GM18520 (cell line): Measurements from ENCODE around the gene ALPI.
"Not testable (repeated sequence)": the region's sequence is repeated elsewhere in the genome, so short reads cannot be mapped to it uniquely, and the experiment has no call there.

Experiments
- ATAC-seq: cut with Tn5 transposase; IDR thresholded peaks from one replicate; pipeline ENCODE4 v1.9.1; 2021; ENCODE audit not compliant: unreplicated experiment

The ALPI gene

GRCh38 chr2:232441922-232442321 is 14.0 kb upstream of the ALPI start:
- ATAC-seq, result not testable (repeated sequence)

- not testable (repeated sequence) for ATAC-seq
These were observed 13.5 kb upstream of the ALPI start for GRCh38 chr2:232442431-232442830.

DNA sequence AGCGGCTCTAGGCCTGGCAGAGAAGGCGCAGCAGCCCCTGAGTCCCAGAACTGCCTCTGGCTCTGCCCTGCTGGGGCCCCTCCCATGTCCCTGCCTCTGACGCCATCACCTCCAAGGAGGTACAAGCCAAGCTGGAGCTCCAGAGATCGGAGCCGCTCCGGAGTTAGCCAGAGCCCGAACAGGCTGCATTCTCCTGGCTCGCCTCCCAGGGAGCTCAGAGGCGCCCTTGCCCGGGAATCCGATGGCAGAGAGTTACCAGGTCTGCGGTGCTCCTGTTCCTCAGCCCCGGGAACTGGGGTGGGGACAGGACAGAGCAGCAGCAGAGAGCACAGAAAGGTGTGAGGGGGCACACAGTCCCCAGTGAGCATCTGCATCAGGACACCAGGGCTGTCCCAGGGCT is 12.9 kb upstream of the ALPI start:
- ATAC-seq, result not testable (repeated sequence)

- not testable (repeated sequence) for ATAC-seq
These were observed 12.1 kb upstream of the ALPI start for GRCh38 chr2:232443669-232444408.

DNA sequence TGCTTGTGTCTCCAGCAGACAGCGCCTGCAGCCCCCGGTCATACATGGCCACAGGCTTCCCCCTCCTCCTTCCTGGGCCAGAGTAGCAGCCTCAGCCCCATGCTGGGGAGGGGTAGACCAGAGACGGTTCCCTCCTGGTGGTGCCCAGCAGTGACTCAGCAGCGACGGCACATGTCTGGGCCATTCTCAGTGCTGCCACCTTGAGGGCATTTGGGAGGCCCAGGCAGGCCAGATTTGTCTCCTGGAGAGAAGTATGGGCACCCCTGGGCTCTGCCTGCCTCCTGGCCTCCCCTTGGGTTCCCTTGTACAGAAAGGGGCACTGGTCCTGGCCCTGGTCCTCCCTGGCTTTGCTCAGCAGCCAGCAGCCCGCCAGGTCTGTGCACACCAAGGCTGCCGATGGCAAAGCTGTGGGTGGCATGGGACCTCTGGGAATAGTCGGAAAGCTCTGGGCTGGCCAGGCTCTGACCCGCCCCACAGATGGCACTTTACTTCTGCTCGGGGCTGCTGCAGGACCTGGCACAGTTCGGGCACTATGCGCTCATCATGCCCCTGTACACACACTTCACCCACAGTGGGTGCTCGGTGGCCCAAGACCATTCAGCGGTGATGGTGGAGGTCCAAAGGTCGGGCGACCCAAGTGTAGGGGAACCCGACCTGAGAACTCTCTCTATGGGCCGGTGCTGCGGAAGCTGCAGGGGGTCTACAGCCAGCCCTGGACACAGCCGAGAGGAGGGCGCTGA is 11.4 kb upstream of the ALPI start:
- no peak for ATAC-seq

- ATAC-seq, result not testable (repeated sequence)
These were observed 10.6 kb upstream of the ALPI start for GRCh38 chr2:232445149-232445885.

GRCh38 chr2:232446266-232446777 is 9.6 kb upstream of the ALPI start:
- not testable (repeated sequence) for ATAC-seq

DNA sequence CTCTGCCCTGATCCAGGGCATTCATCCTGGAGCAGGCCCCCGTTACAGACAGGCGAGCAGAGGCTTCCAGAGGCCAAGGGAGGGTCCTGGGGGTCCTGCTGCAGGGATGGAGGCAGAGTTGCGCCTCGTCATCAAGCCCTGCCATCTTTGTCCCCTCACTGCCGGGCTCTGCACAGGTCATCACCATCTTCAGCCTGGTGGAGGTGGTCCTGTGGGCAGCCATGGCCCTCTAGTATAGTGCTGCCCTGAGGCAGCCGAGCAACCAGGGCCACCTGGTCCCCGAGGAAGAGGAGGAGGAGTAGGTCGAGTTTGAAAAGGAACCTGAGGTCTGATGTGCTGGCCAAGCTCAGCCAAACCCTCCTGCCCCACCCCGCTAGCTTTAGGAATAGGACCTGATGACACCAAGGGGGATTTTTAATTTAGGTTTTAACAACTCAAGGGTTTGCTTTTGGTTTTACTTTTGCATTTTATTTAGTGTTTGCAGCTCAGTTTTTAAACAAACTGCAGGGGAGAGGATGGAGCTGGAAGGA is 8.8 kb upstream of the ALPI start:
- no peak for ATAC-seq

GRCh38 chr2:232447638-232448303 is 8.2 kb upstream of the ALPI start:
- ATAC-seq, result no peak

- no peak for ATAC-seq
These were observed 7.7 kb upstream of the ALPI start for GRCh38 chr2:232448304-232448690.

DNA sequence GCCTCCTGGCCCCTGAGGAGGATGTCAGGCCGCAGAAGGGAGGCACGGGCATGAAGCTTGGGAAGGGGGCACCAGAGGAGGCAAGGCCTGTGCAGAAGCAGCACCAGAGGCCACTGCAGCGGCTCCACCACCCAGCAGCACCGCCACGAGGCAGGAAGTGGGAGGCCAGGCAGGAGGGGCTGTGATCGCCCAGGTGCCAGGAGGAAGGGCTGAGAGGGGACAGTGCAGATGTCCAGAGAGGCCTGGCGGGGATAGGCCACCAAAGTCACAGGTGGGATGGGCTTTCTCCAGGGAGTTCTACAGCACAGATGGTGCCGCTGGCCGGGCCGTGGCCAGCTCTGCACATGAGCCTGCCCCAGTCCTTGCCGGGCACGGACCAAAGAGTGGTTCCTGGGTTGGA is 6.0 kb upstream of the ALPI start:
- no peak for ATAC-seq

GRCh38 chr2:232451645-232452044 is 4.3 kb upstream of the ALPI start:
- not testable (repeated sequence) for ATAC-seq

DNA sequence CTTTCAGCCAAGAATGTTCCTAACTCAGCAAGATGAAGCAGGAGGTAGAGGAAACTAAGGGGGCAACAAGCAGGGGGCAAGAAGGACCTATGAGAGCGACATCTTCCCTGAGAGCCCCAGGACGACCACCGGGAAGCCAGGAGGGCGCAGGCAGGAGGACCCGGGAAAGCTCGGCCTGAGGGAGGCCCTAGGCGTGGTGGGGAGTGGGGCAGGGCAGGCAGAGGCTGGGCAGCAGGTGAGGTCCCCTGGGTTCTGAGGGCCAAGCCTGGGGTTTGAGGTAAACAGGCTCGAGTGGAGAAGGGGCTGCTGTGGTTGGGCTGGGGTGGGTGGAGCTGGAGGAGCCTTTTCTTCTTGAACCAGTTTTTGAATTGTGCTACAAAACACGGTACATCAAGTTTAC is 1.3 kb upstream of the ALPI start:
- no peak for ATAC-seq

- no peak for ATAC-seq
These were observed 555 bp downstream of the ALPI start for GRCh38 chr2:232456296-232457120.

- ATAC-seq, result no peak
These were observed 1.4 kb downstream of the ALPI start for GRCh38 chr2:232457121-232458011.

DNA sequence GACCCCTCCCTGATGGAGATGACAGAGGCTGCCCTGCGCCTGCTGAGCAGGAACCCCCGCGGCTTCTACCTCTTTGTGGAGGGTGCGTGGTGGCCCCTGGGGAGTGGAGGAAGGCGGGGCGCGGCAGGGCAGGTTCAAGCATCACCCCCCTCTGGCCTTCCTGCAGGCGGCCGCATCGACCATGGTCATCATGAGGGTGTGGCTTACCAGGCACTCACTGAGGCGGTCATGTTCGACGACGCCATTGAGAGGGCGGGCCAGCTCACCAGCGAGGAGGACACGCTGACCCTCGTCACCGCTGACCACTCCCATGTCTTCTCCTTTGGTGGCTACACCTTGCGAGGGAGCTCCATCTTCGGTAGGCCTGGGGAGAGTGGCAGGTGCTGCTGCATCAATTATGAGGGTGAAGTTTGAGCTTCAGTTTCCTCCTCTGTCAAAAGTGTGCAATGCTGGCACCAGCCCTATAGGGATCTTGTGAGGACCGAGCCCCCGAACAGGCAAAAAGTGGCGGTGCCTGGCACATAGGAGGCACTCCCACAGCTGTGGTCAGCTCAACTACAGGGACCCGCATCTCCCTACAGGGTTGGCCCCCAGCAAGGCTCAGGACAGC is 2.2 kb downstream of the ALPI start:
- no peak for ATAC-seq

DNA sequence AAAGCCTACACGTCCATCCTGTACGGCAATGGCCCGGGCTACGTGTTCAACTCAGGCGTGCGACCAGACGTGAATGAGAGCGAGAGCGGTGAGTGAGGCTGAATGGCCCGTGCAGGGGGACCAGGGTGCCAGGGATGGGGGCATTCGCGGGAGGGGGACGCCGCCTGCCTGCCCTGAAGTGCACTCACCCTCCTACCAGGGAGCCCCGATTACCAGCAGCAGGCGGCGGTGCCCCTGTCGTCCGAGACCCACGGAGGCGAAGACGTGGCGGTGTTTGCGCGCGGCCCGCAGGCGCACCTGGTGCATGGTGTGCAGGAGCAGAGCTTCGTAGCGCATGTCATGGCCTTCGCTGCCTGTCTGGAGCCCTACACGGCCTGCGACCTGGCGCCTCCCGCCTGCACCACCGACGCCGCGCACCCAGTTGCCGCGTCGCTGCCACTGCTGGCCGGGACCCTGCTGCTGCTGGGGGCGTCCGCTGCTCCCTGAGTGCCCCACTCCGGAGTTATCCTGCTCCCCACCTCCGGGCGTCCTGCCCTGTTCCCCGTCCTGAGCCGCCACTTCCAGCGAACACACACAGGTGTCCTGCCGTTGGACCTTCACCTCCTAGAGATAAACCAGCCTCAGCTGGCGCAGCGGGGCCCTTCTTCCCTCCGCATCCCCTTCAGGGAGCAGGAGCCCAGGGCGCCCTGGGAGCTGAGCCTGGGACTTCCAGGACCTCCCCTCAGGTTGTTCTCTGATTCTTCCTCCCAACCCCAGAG is 2.9 kb downstream of the ALPI start:
- no peak for ATAC-seq
